Kidney glomerular epithelial cell (primary cell): ENCODE results near the gene PCDH1.
"Not testable (repeated sequence)": the region's sequence is repeated elsewhere in the genome, so short reads cannot be mapped to it uniquely, and the experiment has no call there.

Experiments
- DNase-seq: peaks from one replicate; lab custom pipeline; 2025; lab: John Stamatoyannopoulos, UW

The PCDH1 gene

DNA sequence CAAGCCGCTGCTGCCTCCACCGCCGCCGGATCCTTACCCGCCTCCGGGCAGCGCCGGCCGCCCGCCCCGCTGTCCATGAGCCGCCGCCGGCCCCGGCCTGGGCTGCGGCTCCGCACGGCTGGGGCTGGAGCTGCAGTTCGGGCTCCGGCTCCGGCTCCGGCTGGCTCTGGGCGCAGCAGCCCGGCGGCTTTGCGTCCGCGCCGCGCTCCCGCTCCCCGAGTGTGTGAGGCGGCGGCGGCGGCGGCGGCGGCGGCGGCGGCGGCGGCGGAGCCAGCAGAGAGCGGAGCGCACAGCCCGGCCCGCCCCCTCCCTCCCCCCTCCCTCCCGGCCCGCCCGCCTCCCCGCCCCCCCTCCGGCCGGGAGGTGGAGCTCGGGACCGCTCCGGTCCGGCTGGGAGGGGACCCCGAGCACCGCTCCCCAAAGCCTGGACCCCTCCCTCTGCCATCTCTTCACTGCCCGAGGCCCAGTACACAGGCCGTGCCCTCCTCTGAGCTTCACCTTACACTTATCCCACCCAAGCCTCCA, at the start of gene PCDH1:
PCDH1 (minus strand) TSS at position 225 of the 525 bp plus-strand sequence; CDS start at position 77, 148 bp downstream.
- DNase-seq = no peak

- DNase-seq = no peak
Observed at GRCh38 chr5:141926434-141926833, 48.2 kb upstream of the PCDH1 start.

- DNase-seq = peak; percentile 94
Observed at GRCh38 chr5:141923448-141924313, 45.5 kb upstream of the PCDH1 start, which contains the start of gene DELE1. DELE1 (plus strand) TSS chr5:141923871; CDS start chr5:141923942, 71 bp downstream.

- DNase-seq = not testable (repeated sequence)
Observed at GRCh38 chr5:141922827-141923447, 44.7 kb upstream of the PCDH1 start.

DNA sequence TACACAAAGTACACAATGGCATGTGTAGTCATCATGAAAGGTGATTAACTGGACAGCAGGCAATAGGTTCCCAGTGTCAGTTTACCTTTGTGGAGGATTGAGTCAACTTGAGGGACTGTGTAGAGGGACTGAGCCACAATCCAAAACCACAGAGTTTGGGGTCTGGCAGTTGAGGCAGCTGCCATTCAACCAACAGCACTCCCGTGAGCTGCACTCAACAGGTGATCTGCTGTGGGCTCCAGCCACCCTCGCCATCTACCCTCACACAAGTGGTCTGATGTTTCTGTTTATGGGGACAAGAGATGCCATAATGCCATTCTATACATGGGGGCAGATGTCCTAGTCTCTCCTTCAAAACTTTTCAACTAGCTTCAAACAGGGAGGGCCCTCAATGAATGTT, 42.6 kb upstream of the PCDH1 start:
- no peak for DNase-seq

- DNase-seq = no peak
Observed at GRCh38 chr5:141919218-141920119, 41.3 kb upstream of the PCDH1 start.

DNA sequence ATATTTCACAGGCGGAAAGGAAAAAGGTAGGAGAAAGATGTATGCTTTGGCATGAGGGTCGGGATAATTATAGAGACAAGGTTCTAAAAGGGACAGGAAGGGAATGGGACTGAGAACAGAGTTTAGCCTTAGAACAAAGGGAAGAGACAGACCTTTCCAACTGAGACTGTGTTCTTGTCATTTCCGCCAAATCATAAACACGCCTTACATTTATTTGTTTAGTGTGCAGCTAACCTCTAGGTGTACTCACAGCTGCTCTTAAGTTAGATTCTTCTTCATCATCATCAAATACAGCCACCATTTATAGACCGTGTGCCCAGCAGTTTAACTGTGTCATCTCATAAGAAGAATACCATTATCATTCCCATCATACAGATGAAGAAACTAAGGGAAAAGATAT, 39.5 kb upstream of the PCDH1 start:
- no peak for DNase-seq

DNA sequence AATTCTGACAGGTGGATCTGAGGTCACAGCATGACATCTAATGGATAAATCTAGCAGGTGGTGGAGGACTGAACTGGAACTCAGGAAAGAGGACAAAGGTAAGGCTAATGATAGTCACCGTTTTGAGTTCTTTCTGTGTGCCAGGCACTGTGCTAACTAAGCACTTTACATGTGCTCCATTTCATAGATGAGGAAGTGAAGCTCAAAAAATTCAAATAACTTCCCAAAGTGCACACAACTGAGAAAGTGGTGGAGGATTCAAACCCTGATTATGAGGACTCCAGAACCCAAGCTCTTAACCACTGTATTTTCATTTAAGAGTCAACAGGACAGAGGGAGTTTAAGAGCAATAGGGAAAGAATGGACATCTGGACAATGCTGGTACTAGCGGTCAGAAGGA, 38.3 kb upstream of the PCDH1 start:
- DNase-seq = no peak

DNA sequence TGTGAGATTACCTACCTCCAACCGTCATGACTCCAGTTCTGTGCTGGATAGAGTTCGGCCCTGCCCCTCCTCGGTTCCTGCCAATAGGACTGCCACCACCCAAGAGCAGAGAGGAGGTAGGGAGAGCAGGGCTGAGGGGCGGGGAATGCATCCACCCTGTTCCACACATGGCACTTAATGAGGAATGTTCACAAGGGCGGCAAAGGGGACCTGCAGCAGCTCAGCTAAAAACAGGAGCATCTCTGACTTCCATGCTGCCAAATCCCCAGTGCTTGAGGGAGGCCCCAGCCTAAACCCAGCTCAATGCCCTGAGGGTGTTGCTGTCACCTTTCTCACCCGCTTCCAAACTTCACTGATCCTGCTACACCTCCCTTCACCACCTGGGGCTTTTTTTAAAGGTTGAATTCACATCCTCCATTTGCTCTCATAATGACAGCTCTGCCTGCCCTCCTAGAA, 37.7 kb upstream of the PCDH1 start:
- DNase-seq = no peak

- no peak for DNase-seq
Observed at GRCh38 chr5:141914797-141915196, 36.6 kb upstream of the PCDH1 start.

DNA sequence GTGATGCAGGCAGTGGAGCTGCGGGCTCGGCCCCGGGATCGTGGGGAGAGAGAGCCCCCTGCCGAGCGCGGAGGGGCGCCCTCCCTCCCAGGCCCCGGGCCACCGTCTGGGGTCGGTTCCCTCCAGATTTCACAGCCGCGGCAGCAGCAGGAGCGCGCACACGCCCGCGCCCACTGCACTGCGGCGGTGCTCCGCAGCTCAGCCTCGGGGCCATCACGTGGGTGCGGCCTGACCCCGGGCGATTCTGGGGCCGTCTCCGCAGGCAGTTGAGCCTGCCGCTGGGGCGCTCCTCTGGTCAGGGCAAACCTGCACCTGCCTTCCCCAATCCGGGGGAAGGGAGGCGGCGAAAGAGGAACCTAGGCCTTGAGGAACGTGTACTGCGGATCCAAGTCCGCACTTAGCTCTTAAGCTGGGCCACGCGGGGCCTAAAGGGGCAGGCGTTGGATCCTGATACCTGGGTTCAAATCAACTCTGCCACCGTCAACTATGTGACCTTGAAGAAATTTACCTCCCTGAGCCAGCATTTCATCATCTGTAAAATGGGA, 36.1 kb upstream of the PCDH1 start:
- no peak for DNase-seq

- DNase-seq = no peak
Observed at GRCh38 chr5:141913560-141914198, 35.5 kb upstream of the PCDH1 start.

DNA sequence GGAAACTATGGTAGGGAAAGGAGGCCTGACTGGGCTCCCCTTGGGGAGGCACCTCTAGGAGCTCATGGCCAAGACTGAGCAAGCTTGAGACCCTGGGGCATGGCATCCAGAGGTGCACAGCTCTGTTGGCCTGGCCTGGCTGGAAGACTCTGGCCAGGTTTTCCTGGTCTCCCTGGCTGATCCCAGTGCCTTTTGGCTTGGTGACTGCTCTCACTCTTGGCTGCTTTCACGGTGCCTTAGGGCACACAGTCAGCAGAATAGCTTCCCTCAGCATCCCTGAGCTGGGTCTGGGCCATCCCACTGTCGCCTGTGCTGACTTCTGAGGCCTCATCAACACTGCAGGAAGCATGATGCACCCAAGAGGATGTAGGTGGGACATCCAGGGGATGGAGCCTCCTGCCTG, 32.1 kb upstream of the PCDH1 start:
- no peak for DNase-seq

DNA sequence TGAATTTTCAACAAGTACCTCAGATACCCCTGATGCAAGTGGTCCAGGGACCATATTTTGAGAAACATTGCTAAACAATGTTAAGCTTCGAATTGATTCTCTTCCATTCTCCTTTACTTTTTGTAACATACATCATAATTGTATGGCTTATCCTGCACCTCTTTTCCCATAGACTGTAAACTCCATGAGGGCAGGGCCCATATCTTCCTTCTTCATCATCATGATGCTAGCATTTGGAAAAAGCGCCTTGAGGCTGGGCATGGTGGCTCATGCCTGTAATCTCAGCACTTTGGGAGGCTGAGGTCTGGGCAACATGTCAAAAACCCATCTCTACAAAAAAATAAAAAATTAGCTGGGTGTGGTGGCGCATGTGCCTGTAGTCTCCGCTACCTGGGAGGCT, 31.0 kb upstream of the PCDH1 start:
- DNase-seq = no peak

- DNase-seq = no peak
Observed at GRCh38 chr5:141908796-141909195, 30.6 kb upstream of the PCDH1 start.

DNA sequence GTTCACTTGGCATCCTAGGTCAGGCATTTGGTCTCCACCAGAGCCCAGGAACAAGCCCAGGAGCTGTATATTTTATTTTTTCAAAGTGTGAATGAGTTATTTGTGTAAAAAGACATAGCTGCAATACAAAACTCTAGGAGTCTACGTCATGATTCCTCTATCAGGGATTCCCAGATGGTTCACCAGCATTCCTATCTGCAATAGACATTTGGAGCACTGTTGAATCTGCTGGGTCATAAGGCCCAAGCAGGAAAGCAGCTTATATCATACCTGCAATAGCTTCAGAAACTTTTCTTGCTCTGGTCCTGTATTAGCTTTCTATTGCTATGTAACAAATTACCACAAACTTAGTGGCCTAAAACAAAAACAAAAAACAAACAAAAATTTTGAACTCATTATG, 28.8 kb upstream of the PCDH1 start:
- DNase-seq = no peak

- no peak for DNase-seq
Observed at GRCh38 chr5:141906517-141906916, 28.3 kb upstream of the PCDH1 start.

DNA sequence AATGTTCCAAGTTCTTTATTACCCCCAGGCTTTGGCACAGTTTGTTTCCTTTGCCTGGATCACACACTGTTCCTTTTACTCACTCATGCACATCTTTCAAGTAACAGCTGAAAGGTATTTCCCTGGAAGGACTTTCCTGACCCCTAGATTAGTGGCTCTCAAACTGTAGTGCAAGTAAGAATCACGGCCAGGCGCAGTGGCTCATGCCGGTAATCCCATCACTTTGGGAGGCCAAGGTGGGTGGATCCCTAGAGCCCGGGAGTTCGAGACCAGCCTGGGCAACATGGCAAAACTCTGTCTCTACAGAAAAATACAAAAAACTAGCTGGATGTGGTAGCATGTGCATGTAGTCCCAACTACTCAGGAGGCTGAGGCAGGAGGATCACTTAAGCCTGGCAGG, 26.3 kb upstream of the PCDH1 start:
- no peak for DNase-seq

GRCh38 chr5:141903261-141903660, 25.1 kb upstream of the PCDH1 start:
- no peak for DNase-seq

DNA sequence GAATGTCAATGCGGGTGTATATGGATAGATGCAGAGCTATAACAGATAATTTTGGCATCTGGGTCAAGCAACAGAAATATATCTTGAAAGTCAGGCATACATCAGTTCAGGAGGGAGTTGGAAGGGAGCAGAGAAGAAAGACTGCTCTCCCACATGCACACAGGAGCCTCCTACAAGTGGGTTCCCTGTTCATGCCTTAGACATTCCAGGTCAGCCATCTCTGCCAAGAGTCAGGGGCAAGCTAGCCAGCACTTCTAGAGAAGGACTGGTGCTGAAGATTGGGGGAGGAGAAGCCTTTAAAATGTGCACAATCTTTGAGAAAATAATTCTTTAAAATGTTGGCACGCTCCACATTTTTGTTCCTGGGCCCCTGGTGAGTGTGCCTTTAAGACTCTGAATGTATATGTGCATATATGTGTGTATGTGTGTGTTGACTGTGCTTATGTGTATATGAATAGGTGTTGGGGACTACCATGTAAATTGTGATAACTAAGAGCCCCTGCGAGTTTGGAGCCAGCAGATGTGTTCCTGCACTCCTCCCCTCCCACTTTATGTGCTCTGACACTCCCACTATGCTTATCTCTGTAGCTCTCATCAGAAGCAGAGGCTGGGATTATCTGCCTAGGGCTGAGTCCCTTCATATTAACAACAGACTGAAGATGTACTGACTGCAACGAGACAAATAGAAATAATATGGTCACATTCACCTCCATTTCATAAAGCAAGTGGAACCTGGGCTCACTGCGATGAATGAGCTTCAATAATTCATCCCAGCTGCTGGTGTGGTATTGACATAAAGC, 24.0 kb upstream of the PCDH1 start:
- no peak for DNase-seq
